Neural progenitor cell (in vitro differentiated cells): Measurements from ENCODE around the gene TAP1. TPM values are rescaled to one million over a fixed set of nuclear protein-coding genes. Genes with fewer than 3 reads are reported as not detected.

Experiments
- DNase-seq: peaks from one replicate; pipeline ENCODE4 v3.0.0-alpha.2; 2016; ENCODE audit warnings: low spot score
- H2AFZ ChIP-seq: fragments of 200-600 bp; sonication (generic); replicated peaks from 2 replicates; pipeline ENCODE4 v1.6.1; 2016; ENCODE audit warnings: antibody characterized with exemption
- H3F3A ChIP-seq: fragments of 200-600 bp; sonication (generic); 2 replicates; pipeline ENCODE4 v1.6.1; 2016; ENCODE audit warnings: antibody characterized with exemption, low read depth
- H3K27ac ChIP-seq: fragments of 200-600 bp; sonication (generic); 2 replicates; pipeline ENCODE4 v1.5.1; 2016; ENCODE audit warnings: mild to moderate bottlenecking
- H3K27me3 ChIP-seq: fragments of 200-600 bp; sonication (generic); 2 replicates; pipeline ENCODE4 v1.6.1; 2016; ENCODE audit warnings: mild to moderate bottlenecking, moderate library complexity
- H3K36me3 ChIP-seq: fragments of 200-600 bp; sonication (generic); 2 replicates; pipeline ENCODE4 v1.5.1; 2016
- H3K4me1 ChIP-seq: fragments of 200-600 bp; sonication (generic); 2 replicates; pipeline ENCODE4 v1.6.1; 2016; ENCODE audit warnings: mixed run types
- H3K4me2 ChIP-seq: fragments of 200-600 bp; sonication (generic); 2 replicates; pipeline ENCODE4 v1.6.1; 2016
- H3K4me3 ChIP-seq: fragments of 200-600 bp; sonication (generic); 2 replicates; pipeline ENCODE4 v1.5.1; 2016
- H3K79me2 ChIP-seq: fragments of 200-600 bp; sonication (generic); 2 replicates; pipeline ENCODE4 v1.6.1; 2016; ENCODE audit warnings: low read depth
- H3K9ac ChIP-seq: fragments of 200-600 bp; sonication (generic); 2 replicates; pipeline ENCODE4 v1.6.1; 2016
- H3K9me3 ChIP-seq: fragments of 200-600 bp; sonication (generic); 2 replicates; pipeline ENCODE4 v1.5.1; 2016; ENCODE audit warnings: low read depth
- H4K20me1 ChIP-seq: fragments of 200-600 bp; sonication (generic); 2 replicates; pipeline ENCODE4 v1.6.1; 2016; ENCODE audit warnings: low read depth
- H3K27ac Mint-ChIP-seq: 3 replicates; pipeline ENCODE4 v1.8.0; 2021; ENCODE audit warnings: mixed read lengths
- H3K27me3 Mint-ChIP-seq: 2 replicates; pipeline ENCODE4 v1.8.0; 2022; ENCODE audit warnings: low read depth, mild to moderate bottlenecking, inconsistent platforms, moderate library complexity, mixed read lengths; ENCODE audit not compliant: insufficient read depth
- H3K36me3 Mint-ChIP-seq: 3 replicates; pipeline ENCODE4 v1.8.0; 2021; ENCODE audit warnings: mixed read lengths
- H3K4me1 Mint-ChIP-seq: 3 replicates; pipeline ENCODE4 v1.8.0; 2021; ENCODE audit warnings: mixed read lengths
- H3K4me3 Mint-ChIP-seq: 3 replicates; pipeline ENCODE4 v1.8.0; 2021; ENCODE audit warnings: mild to moderate bottlenecking, moderate library complexity, mixed read lengths
- H3K9me3 Mint-ChIP-seq: 3 replicates; pipeline ENCODE4 v1.8.0; 2020; ENCODE audit warnings: mixed read lengths
- EZH2 ChIP-seq: fragments of 200-600 bp; sonication (generic); IDR thresholded peaks from 2 replicates; pipeline ENCODE4 v1.6.1; 2017; ENCODE audit warnings: antibody characterized with exemption, mild to moderate bottlenecking, moderate library complexity
- EZH2phosphoT487 ChIP-seq: fragments of 200-600 bp; sonication (generic); IDR thresholded peaks from 2 replicates; pipeline ENCODE4 v1.6.1; 2017; ENCODE audit warnings: antibody characterized with exemption
- total RNA-seq: library from RNA; depleted of rRNA; stranded (reverse); fragments of >200 nt; gene quantifications from 2 replicates; pipeline ENCODE4 v1.2.3, GENCODE V29; 2015; ENCODE audit warnings: low replicate concordance
- TF ChIP-seq, protein P1 (sequence below): fragments of 200-600 bp; sonication (generic); IDR thresholded peaks from 2 replicates; pipeline ENCODE4 v1.5.1; 2017; ENCODE audit warnings: antibody characterized with exemption, mild to moderate bottlenecking

TAP1 gene
- total RNA-seq, 1 donor from 2014 or later = 6.5 TPM

DNA sequence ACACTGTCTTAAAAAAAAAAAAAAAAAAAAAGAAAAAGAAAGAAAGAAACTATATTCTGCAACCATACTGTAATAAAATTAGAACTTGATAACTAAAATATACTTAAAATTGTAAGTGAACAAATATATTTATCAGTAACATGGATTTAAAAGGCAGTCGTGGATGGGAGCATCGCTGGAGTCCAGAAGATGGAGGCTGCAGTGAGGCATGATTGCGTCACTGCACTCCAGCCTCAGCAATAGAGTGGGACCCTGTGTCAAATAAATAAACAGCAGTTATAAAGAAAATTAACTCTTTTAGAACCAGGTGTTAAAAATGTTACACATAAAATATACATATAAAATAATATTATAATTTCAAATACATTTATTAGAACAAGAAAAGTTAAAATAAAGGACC lies 9.2 kb upstream of the TAP1 start:
- no peak overlapping the region for H3K27ac ChIP-seq
- no peaks in the 10 kb centered on the region for H3K36me3 ChIP-seq
- H3K9ac ChIP-seq = no peak overlapping the region
- H2AFZ ChIP-seq = no peak overlapping the region
- Mint-ChIP-seq H3K36me3 (no peaks in the 10 kb centered on the region), H3K4me1 (no peaks in the 10 kb centered on the region), H3K4me3 (no peak overlapping the region), H3K27me3 (peaks cover 14% of the 10 kb centered on the region), H3K9me3 (no peaks in the 10 kb centered on the region), H3K27ac (no peak overlapping the region)
- peaks cover 32% of the 10 kb centered on the region for H3K27me3 ChIP-seq
- H3K4me2 ChIP-seq = no peak overlapping the region
- TF ChIP-seq EZH2phosphoT487 (no peak), EZH2 (no peak)
- no peak overlapping the region for H3K4me3 ChIP-seq
- H3K9me3 ChIP-seq = no peaks in the 10 kb centered on the region
- H3K79me2 ChIP-seq = no peaks in the 10 kb centered on the region
- DNase-seq = no peak
- no peaks in the 10 kb centered on the region for H4K20me1 ChIP-seq
- H3F3A ChIP-seq = no peaks in the 10 kb centered on the region
- H3K4me1 ChIP-seq = peaks cover 3% of the 10 kb centered on the region

DNA sequence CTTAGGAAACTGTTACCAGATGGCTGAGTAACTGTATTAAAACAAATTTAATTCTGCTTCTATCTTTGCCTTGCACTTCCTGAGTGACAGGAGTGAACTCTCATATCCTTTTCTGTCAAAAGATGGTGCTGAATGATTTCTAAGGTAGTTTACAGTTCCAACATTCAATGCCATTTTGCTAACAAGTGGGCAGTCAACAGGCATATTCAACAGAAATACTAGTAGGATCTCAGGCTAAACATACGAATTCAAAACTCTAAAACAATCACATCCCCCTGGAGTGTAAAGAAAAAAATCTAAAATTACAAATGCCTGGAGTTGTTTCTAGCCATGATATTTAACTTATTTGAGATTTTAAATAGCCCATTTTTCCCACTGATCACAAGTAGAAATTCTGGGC lies 7.2 kb upstream of the TAP1 start:
- peaks cover 37% of the 10 kb centered on the region for H3K27me3 ChIP-seq
- peaks cover 3% of the 10 kb centered on the region for H3K4me1 ChIP-seq
- TF ChIP-seq, protein P1, sequence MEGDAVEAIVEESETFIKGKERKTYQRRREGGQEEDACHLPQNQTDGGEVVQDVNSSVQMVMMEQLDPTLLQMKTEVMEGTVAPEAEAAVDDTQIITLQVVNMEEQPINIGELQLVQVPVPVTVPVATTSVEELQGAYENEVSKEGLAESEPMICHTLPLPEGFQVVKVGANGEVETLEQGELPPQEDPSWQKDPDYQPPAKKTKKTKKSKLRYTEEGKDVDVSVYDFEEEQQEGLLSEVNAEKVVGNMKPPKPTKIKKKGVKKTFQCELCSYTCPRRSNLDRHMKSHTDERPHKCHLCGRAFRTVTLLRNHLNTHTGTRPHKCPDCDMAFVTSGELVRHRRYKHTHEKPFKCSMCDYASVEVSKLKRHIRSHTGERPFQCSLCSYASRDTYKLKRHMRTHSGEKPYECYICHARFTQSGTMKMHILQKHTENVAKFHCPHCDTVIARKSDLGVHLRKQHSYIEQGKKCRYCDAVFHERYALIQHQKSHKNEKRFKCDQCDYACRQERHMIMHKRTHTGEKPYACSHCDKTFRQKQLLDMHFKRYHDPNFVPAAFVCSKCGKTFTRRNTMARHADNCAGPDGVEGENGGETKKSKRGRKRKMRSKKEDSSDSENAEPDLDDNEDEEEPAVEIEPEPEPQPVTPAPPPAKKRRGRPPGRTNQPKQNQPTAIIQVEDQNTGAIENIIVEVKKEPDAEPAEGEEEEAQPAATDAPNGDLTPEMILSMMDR = no peak
- no peak for TF ChIP-seq EZH2
- no peak for TF ChIP-seq EZH2phosphoT487
- no peaks in the 10 kb centered on the region for H3K4me1 Mint-ChIP-seq
- peak overlapping the region; percentile 11 for H3K4me2 ChIP-seq
- H3K36me3 Mint-ChIP-seq = no peaks in the 10 kb centered on the region
- DNase-seq = no peak
- H3K27ac Mint-ChIP-seq = no peak overlapping the region
- no peak overlapping the region for H3K27ac ChIP-seq
- H3F3A ChIP-seq = no peaks in the 10 kb centered on the region
- H4K20me1 ChIP-seq = no peaks in the 10 kb centered on the region
- no peaks in the 10 kb centered on the region for H3K9me3 ChIP-seq
- no peaks in the 10 kb centered on the region for H3K36me3 ChIP-seq
- H3K4me3 ChIP-seq = no peak overlapping the region
- H2AFZ ChIP-seq = peak overlapping the region; percentile 70
- H3K9ac ChIP-seq = no peak overlapping the region
- no peaks in the 10 kb centered on the region for H3K79me2 ChIP-seq
- H3K27me3 Mint-ChIP-seq = peaks cover 27% of the 10 kb centered on the region
- no peaks in the 10 kb centered on the region for H3K9me3 Mint-ChIP-seq
- no peak overlapping the region for H3K4me3 Mint-ChIP-seq

DNA sequence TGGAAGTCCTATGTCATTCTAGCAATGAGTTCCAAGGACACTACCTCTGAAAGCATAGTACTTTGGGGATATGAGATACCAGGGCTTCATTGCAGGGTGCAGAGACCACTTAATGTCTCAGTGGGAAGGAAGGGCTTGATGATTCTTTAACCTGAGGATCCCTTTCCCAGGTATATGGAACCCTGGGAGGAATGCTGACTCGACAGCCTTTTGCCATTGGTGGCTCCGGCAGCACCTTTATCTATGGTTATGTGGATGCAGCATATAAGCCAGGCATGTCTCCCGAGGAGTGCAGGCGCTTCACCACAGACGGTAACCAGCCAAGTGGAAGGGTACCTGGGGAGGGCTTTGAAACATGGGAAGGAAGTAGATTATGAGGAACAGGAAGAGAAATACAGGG lies 4.7 kb upstream of the TAP1 start:
- no peak overlapping the region for H3K4me3 ChIP-seq
- H3K27me3 ChIP-seq = peaks cover 47% of the 10 kb centered on the region
- H3K27ac ChIP-seq = no peak overlapping the region
- no peaks in the 10 kb centered on the region for H3K36me3 ChIP-seq
- H3K36me3 Mint-ChIP-seq = no peaks in the 10 kb centered on the region
- no peak overlapping the region for H3K27ac Mint-ChIP-seq
- peaks cover 5% of the 10 kb centered on the region for H3K4me1 Mint-ChIP-seq
- TF ChIP-seq, protein P1 = no peak
- TF ChIP-seq EZH2 (no peak), EZH2phosphoT487 (no peak)
- no peaks in the 10 kb centered on the region for H3K9me3 ChIP-seq
- H3K27me3 Mint-ChIP-seq = peaks cover 44% of the 10 kb centered on the region
- peaks cover 3% of the 10 kb centered on the region for H3F3A ChIP-seq
- no peaks in the 10 kb centered on the region for H3K79me2 ChIP-seq
- H3K4me1 ChIP-seq = peaks cover 3% of the 10 kb centered on the region
- DNase-seq = no peak
- H3K4me2 ChIP-seq = no peak overlapping the region
- no peak overlapping the region for H3K4me3 Mint-ChIP-seq
- no peak overlapping the region for H3K9ac ChIP-seq
- no peak overlapping the region for H2AFZ ChIP-seq
- H4K20me1 ChIP-seq = no peaks in the 10 kb centered on the region
- no peaks in the 10 kb centered on the region for H3K9me3 Mint-ChIP-seq

DNA sequence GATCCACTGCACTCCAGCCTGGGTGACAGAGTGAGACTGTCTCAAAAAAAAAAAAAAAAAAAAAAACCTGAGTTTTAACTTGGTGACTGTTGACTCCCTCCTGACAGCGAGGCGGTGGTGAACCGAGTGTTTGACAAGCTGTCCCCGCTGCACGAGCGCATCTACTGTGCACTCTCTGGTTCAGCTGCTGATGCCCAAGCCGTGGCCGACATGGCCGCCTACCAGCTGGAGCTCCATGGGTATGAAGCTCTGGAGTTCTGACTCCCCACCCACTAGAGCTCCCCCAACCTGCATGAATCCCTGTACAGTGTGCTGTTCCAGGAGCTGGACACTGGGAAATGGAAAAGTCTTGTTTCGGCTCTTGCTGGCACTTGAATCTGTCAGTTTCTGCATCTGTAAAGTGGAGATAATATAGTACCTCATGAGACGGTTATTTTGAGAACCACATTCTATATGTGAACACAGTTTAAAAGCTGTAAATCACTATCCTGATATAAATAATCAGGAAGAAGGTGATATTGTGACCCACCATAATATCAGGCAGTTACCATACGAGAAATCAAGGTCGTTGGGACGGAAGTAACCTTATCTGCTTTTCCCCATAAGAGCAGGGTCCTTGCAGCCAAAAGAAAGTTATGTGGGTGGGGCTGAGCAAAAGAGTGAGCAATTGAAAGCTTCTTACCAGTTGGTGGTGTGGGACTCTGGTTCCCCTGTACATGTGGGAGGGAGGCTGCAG lies 3.8 kb upstream of the TAP1 start:
- Mint-ChIP-seq H3K4me1 (peaks cover 8% of the 10 kb centered on the region), H3K27ac (no peak overlapping the region), H3K27me3 (peaks cover 53% of the 10 kb centered on the region), H3K9me3 (no peaks in the 10 kb centered on the region), H3K4me3 (no peak overlapping the region), H3K36me3 (no peaks in the 10 kb centered on the region)
- no peak for DNase-seq
- H3K9ac ChIP-seq = no peak overlapping the region
- H3K4me3 ChIP-seq = no peak overlapping the region
- H3K4me2 ChIP-seq = no peak overlapping the region
- peaks cover 56% of the 10 kb centered on the region for H3K27me3 ChIP-seq
- no peaks in the 10 kb centered on the region for H3K79me2 ChIP-seq
- H4K20me1 ChIP-seq = no peaks in the 10 kb centered on the region
- H3K9me3 ChIP-seq = no peaks in the 10 kb centered on the region
- H3F3A ChIP-seq = peaks cover 5% of the 10 kb centered on the region
- TF ChIP-seq, protein P1 = no peak
- TF ChIP-seq EZH2 (no peak), EZH2phosphoT487 (no peak)
- no peaks in the 10 kb centered on the region for H3K36me3 ChIP-seq
- H2AFZ ChIP-seq = no peak overlapping the region
- H3K4me1 ChIP-seq = peaks cover 3% of the 10 kb centered on the region
- H3K27ac ChIP-seq = no peak overlapping the region
